MM.1S (cell line): ENCODE data around the gene TTK.

Experiments
- CTCF ChIP-seq: fragments of 300-600 bp; sonication (generic); IDR thresholded peaks from 2 replicates; pipeline ENCODE4 v1.5.1; 2016; ENCODE audit warnings: antibody characterized with exemption, low read length, mixed read lengths
- EZH2 ChIP-seq: fragments of 300-600 bp; sonication (generic); optimal IDR thresholded peaks from 2 replicates; pipeline ENCODE3; 2017; ENCODE audit warnings: low read depth, mild to moderate bottlenecking, antibody characterized with exemption, low read length, mixed read lengths

GRCh38 chr6:80022803-80023202 is 18.4 kb downstream of the TTK start:
- TF ChIP-seq CTCF (no peak), EZH2 (no peak)
